Lower leg skin (tissue), 4 donors: ENCODE results near the gene CD2AP. TPM values are rescaled to one million over a fixed set of nuclear protein-coding genes. Genes with fewer than 3 reads are reported as not detected.
A peak's percentile ranks its signal among the peaks of the same experiment; 100 is the strongest.

Experiments
- DNase-seq, 2 donors: peaks; one replicate each; pipeline ENCODE4 v3.0.0-alpha.2; 2019; ENCODE audit warnings: low spot score in 2 of 2
- H3K4me3 ChIP-seq: fragments of 200-600 bp; sonication (generic); 2 replicates; pipeline ENCODE4 v1.5.1; 2017; ENCODE audit warnings: mild to moderate bottlenecking, low read depth; ENCODE audit not compliant: poor library complexity, severe bottlenecking
- CTCF ChIP-seq, 3 donors: fragments of 450-650 bp; IDR thresholded peaks; one replicate each; pipeline ENCODE4 v1.5.1; 2016; ENCODE audit warnings: antibody characterized with exemption in 3 of 3, mild to moderate bottlenecking in 3 of 3, moderate library complexity in 2 of 3
- POLR2A ChIP-seq, 2 donors: fragments of 450-650 bp; IDR thresholded peaks; one replicate each; pipeline ENCODE4 v1.6.1; 2016 to 2017; ENCODE audit warnings: antibody characterized with exemption in 2 of 2, mild to moderate bottlenecking in 1 of 2, moderate library complexity in 1 of 2
- WGBS, 2 donors: methylation state at CpG; one replicate each; pipeline ENCODE4 v1.1.5; 2018; 5-methylcytosine and 5-hydroxymethylcytosine counted together
- intact Hi-C: fragments of 100-400 bp; cut with DNase I; formaldehyde crosslinking; loops from one replicate; pipeline ENCODE4 v1.15.0; 2023; ENCODE audit warnings: low total_unique reads
- total RNA-seq, 4 donors: library from RNA; depleted of rRNA; stranded (reverse); fragments of >200 nt; gene quantifications; one replicate each; pipeline ENCODE4 v1.1.0, GENCODE V29; 2016

Gene CD2AP
- total RNA-seq, result 10 to 100 TPM; 24.0 to 30.2 (median 26.4) TPM

GRCh38 chr6:47477497-47478232 is at the start of gene CD2AP:
CD2AP (plus strand) TSS chr6:47477789; CDS start chr6:47478245, 456 bp downstream.
- peak; percentile 81 to 96 for DNase-seq
- 0 to 2% methylated on average over 20 to 34 of the region's 83 CpGs for WGBS, 2 donors
- no peak for TF ChIP-seq POLR2A (IDR thresholded peaks at IDR 0.05)
- no peak for TF ChIP-seq CTCF (IDR thresholded peaks at IDR 0.05)
- H3K4me3 ChIP-seq, result peak within 1 kb of the TSS; percentile 53
- intact Hi-C loops, result no loop called here

- 83 to 84% methylated on average over 2 of the region's 2 CpGs for WGBS, 2 donors
- H3K4me3 ChIP-seq, result no peak overlapping the region
- intact Hi-C loops, result no loop called here
- TF ChIP-seq POLR2A (IDR thresholded peaks at IDR 0.05) (no peak), CTCF (IDR thresholded peaks at IDR 0.05) (no peak)
- DNase-seq, result no peak
Observed at GRCh38 chr6:47428288-47428687, 49.3 kb upstream of the CD2AP start.

- DNase-seq, result no peak
- intact Hi-C loops, result no loop called here
- H3K4me3 ChIP-seq, result no peak overlapping the region
- WGBS, 2 donors, result 58 to 65% methylated on average over 2 of the region's 2 CpGs
- TF ChIP-seq CTCF (IDR thresholded peaks at IDR 0.05) (no peak), POLR2A (IDR thresholded peaks at IDR 0.05) (no peak)
Observed at GRCh38 chr6:47428746-47429664, 48.6 kb upstream of the CD2AP start.

GRCh38 chr6:47434372-47435253 is 43.0 kb upstream of the CD2AP start:
- no peak overlapping the region for H3K4me3 ChIP-seq
- no peak for TF ChIP-seq CTCF (IDR thresholded peaks at IDR 0.05)
- TF ChIP-seq POLR2A (IDR thresholded peaks at IDR 0.05), result no peak
- WGBS, 2 donors, result 47 to 72% methylated on average over 2 of the region's 2 CpGs
- intact Hi-C loops, result no loop called here
- DNase-seq, result no peak

GRCh38 chr6:47435254-47435612 is 42.4 kb upstream of the CD2AP start:
- H3K4me3 ChIP-seq, result no peak overlapping the region
- no peak for DNase-seq
- no peak for TF ChIP-seq POLR2A (IDR thresholded peaks at IDR 0.05)
- no peak for TF ChIP-seq CTCF (IDR thresholded peaks at IDR 0.05)
- 91 to 95% methylated on average over 2 of the region's 2 CpGs for WGBS, 2 donors
- intact Hi-C loops, result no loop called here
